H4 (cell line): Measurements from ENCODE around the gene CHST10. TPM values are rescaled to one million over a fixed set of nuclear protein-coding genes. Genes with fewer than 3 reads are reported as not detected.
"Not testable (repeated sequence)": the region's sequence is repeated elsewhere in the genome, so short reads cannot be mapped to it uniquely, and the experiment has no call there.

Source experiments
- DNase-seq: peaks from one replicate; pipeline ENCODE4 v3.0.0-alpha.2; 2015; ENCODE audit warnings: low spot score
- total RNA-seq: library from RNA; depleted of rRNA; stranded (reverse); fragments of >200 nt; shearing (Covaris generic); gene quantifications from 2 replicates; pipeline ENCODE4 v1.2.3, GENCODE V29; 2014; rRNA removed

CHST10 gene, protein sequence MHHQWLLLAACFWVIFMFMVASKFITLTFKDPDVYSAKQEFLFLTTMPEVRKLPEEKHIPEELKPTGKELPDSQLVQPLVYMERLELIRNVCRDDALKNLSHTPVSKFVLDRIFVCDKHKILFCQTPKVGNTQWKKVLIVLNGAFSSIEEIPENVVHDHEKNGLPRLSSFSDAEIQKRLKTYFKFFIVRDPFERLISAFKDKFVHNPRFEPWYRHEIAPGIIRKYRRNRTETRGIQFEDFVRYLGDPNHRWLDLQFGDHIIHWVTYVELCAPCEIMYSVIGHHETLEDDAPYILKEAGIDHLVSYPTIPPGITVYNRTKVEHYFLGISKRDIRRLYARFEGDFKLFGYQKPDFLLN
- total RNA-seq: 13.4 and 14.9 TPM in 2 replicates

DNA sequence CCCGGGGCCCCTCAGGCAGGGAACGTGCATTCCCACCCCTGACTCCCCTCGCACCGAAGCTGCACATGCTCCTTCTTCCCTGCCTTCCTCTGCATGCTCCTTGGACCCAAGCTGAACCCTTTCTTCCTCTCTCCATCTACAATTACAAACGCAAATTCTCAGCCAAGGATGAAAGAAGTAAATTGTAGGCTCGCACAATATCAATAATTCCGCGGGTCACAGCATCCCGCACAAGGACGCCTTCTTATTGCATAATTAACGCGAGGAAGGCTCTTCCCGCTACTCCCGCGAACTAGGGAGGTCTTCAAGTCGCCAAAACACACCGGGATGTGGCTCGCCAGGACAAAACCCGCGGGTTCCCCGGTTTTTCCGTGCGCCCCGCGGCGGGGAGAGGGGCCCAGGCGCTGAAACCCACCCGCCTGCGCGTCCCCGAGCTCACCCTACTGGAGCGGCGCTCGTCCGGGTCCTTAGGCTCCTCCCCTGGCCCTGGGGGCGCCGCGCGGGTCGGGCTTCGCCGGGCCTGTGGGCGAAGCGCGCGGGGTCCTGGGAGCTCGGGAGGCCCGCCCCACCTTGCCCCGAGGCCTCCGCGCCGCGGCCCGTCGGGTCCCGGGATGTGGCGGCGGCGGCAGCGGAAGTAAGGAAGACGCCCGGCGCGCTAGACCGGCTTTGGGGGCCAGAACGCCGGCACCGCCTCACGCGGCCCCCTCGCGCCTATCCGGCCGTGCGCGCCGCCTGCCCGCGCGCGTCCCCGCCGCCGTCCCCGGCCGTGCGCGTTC is at the start of gene CHST10:
Gene CHST10 (minus strand): TSS at position 734 of the 776 bp plus-strand sequence. CDS start 10,993 bp downstream, outside the sequence.
- DNase-seq: no peak

DNA sequence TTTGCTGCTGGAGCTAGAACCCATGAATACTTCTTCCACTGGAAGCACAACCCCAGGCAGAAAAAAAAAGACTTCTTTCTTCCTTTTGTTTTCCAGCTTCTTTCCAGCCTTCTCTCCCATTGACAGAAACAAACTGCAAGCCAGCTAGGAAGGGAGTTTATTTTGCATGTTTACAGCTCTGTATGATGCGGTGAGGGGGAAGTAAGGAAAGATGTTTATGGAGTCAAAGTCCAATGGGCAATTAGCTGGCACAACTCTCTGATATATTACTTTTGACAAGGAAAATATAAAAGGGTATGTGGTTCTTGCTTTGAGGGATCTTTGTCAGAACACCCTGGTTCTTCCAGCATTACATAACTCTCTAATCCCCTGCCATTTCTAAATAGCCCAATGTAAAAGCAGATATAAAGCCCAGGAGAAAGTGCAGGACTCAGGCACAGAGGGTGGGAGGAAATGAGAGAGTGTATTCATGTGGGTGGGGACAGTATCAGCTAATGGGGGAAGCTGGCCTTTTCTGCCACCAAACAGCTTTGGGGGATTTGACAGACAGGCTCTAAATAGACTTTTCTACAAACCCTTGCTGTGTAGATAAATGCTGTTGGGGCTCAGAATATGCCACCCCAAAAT is 43.5 kb upstream of the CHST10 start:
- DNase-seq: no peak

DNA sequence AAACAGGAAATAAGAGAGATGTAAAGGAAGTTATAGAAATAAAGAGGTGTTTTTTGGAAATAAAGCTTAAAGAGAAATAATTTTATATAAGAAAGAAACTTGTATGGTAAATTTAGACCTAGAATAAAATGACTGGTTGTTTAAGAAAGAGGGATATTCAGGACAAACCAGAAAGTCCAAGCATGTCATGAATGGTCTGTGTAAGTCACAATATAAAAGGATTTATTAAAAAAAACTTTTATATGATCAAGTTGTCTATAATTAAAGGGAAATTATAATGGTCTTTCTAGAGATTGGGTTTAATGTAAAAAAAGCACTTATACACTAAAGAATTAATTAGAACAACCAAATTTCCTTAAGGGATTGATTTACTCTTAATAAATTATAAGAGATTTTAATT is 38.9 kb upstream of the CHST10 start:
- not testable (repeated sequence) for DNase-seq

DNA sequence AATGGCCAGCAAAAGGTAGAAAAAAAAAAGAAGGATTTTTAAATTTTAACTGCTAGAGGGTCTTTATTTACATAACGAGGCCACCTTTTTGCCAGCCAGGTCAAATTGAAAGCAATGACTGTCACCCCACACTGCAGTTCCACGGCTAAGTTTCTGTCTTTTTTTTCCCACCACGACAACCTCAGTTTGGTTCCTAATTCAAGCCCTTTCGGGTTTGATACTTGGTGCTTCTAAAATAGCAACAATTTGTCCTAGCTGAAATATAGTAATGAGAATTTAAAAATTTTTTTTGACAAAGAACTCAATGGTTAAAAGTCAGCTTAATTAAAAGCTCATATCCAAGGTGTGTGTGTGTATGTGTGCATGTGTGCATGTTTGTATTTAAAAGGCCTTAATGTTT is 36.4 kb upstream of the CHST10 start:
- DNase-seq: no peak

DNA sequence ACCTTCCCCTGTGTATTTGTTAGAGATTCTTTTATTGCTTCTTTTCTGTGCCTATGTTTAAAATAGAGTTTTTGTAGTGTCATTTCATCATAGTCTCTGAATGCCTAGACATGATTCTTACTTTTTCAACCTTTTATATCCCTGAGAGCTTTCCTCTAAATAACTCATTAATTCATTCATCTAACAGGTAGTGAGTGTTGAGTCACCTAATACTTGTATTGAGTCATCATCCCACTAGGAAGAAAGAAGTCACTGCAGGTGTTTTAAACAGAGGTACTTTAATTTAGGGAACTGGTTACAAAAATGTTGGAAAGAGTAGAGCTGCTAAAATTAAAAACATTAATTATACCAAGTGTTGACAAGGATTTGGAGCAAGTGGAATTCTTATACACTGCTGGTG is 34.3 kb upstream of the CHST10 start:
- DNase-seq: no peak

DNA sequence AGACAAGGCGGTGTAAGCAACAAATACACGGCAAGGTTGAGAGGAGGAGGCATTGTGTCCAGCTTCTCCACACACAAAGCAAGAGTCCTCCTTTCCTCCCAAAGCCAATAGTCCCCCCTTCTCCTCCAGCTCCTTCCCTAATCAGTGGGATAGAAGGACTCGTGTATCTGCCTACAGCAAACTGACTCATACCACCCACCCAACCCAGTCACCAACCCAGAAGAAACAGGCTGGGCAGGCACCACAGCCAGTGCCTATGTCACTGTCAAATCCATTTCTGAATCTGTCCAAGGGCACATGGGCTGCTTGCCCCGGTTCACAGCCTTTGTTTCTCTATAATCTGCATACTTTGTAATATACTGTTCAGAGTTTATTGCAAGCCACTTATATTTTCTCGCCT is 33.6 kb upstream of the CHST10 start:
- DNase-seq: no peak

DNA sequence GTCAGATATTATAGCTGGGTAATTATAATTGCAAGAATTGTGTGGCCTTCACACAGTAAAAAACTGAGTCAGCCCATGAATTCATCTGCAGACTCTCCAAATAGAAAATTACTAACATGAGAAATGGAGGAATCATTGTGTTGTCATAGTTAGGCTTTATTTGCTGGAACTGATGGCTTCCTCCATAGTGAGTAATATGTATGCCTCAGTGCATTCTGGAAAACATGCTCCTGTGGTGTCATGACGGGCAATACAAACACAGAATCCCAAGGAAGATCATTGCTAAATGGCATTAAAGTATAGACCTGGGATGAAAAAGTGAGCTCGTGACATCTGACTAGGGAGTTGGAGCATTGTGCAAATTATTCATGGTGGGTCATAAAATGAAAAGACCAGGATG is 29.2 kb upstream of the CHST10 start:
- DNase-seq: no peak

DNA sequence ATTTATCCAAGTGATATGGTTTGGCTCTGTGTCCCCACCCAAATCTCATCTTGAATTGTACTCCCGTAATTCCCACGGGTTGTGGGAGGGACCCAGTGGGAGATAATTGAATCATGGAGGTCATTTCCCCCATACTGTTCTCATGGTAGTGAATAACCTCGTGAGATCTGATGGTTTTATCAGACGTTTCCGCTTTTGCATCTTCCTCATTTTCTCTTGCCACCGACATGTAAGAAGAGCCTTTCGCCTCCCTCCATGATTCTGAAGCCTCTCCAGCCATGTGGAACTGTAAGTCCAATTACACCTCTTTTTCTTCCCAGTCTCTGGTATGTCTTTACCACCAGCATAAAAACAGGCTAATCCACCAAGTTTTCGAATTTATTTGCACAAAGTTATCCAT is 20.3 kb upstream of the CHST10 start:
- DNase-seq: no peak

DNA sequence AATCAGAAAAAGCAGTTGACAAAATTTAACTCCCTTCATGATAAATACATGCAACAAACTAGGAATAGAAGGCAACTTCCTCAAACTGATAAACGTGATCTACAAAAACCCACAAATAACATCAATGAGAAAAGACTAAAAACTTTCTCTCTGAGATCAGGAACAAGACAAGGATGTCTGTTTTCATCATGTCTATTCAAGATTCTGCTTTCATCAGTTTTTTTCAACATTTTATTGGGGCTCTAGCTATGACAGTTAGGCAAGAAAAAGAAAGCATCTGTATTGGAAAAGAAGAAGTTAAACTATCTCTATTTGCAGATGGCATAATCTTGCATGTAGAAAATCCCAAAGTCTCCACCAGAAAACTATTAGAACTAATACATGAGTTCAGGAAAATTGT is 12.3 kb upstream of the CHST10 start:
- DNase-seq: no peak

DNA sequence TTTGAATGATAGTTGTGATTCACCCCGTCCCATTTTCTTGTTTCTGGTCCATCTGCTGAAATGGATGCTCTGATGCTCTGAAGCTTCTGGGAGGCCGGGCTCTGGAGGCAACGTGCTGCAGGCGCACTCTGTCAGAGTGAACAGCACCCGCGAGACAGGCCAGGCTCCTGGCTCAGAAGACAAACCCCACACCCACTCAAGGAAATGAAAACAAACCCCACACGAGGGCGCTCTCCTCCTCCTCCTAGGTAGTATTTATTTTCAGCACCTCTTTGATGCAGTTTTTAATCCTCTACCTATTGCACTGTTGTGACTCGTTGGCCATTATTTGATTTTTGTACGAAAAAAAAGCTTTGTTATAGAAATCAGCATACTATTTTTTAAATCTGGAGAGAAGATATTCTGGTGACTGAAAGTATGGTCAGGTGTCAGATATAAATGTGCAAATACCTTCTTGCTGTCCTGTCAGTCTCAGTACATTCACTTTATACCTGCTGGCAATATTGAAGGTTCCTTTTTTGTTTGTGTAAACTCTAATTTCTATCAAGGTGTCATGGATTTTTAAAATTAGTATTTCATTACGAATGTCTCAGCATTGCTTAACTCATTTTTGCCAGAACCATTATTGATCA is 10.3 kb upstream of the CHST10 start:
- peak; percentile 31 for DNase-seq

DNA sequence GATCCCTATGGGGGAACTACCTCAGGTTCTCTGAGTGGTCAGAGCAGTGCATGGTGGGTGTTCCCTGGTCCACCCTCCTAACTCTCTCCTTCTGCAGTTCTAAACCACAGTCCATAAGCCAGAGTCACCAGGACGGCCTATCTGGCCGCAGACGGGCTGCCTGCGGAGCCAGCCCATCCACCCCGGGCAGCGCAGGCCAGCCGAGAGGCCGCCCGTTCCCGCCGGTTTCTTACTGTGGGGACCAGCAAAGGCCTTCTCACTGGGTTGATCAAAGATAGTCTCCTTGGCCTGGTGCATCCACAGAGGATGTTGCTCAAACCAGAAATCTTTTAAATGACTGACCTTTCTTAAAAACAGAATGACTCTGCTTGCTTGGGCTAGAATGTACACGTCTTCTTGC is 9.6 kb upstream of the CHST10 start:
- no peak for DNase-seq

DNA sequence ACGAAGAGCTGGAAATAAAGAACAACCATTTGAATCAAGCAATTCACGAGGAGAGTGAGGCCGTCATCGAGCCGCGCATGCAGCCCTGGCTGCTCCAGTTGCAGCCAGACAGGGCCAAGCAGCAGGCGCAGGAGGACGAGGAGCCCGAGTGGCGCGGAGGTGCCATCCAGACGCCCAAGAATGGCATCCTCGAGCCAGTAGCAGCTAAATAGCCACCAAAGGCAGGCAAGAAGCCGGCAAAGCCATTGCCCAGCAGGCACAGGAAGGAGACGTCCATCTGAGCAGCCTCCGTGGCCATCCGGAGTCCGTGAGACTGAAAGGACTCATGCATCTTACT is 8.9 kb upstream of the CHST10 start:
- no peak for DNase-seq

DNA sequence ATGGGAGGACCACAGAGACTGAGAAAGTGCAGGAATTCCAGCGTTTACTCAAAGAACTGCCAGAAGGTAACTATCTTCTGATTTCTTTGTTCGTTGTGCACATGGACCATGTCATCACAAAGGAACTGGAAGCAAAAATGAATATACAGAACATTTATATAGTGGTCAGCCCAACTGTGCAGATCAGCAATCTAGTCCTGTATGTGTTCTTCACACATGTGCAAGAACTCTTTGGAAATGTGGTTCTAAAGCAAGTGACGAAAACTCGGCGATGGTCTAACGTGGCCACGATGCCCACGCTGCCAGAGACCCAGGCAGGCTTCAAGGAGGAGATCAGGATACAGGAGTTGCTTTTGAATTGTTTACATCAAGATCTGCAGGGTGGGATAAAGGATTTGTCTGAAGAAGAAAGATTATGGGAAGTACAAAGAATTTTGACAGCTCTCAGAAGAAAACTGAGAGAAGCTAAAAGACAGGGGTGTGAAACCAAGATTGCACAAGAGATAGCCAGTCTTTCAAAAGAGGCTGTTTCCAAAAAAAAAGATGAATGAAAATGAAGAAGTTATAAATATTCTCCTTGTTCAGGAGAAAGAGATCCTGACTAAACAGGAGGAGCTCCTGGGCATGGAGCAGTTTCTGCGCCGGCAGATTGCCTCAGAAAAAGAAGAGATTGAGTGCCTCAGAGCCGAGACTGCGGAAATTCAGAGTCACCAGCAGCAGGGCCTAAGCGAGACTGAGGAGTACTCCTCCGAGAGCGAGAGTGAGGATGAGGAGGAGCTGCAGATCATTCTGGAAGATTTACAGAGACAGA is 8.3 kb upstream of the CHST10 start:
- no peak for DNase-seq

DNA sequence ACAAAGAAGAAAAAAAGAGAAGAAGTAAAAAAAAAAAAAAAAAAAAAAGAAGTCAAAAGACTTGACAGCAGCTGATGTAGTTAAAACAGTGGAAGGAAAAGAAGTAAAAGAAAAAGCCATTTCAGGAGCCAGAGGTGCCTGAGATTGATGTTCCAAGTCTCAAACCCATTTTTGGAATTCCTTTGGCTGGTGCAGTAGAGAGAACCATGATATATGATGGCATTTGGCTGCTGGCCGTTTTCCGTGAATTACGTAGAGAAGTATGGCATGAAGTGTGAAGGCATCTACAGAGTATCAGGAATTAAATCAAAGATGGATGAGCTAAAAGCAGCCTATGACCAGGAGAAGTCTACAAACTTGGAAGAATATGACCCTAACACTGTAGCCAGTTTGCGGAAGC is 7.6 kb upstream of the CHST10 start:
- DNase-seq: no peak

DNA sequence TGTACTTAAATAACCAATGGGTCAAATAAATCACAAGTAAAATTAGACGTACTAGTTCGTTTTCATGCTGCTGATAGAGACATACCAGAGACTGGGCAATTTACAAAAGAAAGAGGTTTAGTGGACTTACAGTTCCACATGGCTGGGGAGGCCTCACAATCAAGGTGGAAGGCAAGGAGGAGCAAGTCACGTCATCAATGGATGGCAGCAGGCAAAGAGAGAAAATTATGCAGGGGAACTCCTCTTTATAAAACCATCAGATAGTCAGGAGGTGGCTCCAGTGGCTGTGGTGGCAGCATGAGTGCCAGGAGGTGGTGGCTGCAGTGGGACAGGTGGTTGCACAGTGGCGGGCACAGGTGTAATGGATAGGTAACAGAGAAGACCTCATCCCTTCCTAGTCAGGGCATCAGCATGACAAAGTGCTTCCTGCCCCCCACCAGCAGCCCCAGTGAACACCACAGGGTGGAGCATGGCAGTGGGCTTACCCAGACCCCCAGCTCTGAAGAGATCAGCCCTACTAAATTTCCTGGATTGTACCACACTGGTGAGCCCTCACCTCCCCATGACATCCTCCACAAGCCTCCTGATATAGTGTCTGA is 6.9 kb upstream of the CHST10 start:
- DNase-seq: no peak

DNA sequence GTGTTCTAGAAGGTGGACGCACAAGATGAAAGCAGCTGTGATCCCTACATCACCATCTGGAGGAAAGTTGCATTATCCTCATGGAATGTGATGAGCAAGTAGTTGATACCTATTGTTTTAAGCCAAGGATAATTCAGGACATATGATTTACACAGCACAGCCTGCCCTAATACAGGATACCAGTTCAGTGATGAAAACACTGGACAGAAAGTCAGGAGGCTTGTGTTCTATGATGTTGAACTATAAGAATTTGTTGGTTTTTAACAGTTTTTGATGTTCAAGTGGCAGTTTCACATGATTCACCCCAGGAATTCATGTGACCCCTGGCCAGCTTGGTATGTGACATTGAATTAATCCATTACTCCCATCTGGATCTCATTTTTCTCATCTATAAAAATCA is 6.2 kb upstream of the CHST10 start:
- no peak for DNase-seq

DNA sequence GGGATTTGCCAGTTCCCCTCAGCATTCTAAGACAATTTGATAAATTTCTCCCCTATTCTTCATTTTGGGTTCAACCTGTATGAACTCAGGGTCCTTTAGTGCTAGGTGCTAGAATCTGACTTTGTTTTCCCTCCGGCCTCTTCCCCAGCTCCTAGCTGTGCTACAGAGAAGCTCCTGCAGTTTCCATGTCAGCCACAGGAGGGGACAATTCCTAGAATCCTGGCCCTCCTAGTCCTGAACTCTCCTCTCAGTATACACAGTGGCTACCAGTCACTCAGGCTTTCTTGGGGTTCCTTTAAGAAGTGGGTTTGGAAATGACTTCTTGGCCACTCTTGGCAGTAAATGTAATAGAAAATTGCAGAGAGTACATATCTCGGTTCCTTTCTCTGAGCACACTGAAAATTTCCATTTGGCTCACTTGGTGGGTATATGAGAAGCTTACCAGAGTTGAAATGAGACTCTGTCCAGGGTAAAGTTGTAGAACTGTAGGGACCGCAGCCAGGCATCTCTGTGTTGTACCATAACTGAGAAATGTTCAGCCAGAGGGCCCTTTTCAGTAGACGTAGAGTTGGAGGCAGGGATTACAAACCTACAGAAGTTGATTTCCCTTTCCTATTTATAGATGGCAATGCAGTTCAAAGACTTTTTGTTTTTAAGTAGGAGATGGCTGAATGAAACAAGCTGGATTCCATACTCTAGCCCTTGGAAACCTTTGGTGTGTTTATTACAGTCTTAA is 5.0 kb upstream of the CHST10 start:
- DNase-seq: no peak

DNA sequence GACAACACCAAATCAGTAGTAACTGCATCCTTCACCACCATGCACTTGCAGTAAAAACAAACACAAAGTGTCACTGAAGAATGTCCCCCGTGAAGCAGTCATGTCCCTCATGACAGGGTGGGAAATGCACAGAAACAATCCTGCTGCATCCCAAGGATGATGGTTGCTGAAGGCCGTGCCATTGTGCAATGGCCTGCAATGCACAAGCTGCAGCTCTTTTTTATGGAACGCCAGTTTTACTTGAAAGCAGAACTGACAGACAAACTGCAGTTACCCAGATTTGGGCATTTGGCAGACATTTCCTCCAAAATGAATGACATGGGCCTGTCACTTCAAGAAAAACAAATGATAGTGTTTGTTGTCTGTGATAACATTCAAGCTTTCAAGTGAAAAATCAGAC is 2.4 kb upstream of the CHST10 start:
- DNase-seq: no peak

DNA sequence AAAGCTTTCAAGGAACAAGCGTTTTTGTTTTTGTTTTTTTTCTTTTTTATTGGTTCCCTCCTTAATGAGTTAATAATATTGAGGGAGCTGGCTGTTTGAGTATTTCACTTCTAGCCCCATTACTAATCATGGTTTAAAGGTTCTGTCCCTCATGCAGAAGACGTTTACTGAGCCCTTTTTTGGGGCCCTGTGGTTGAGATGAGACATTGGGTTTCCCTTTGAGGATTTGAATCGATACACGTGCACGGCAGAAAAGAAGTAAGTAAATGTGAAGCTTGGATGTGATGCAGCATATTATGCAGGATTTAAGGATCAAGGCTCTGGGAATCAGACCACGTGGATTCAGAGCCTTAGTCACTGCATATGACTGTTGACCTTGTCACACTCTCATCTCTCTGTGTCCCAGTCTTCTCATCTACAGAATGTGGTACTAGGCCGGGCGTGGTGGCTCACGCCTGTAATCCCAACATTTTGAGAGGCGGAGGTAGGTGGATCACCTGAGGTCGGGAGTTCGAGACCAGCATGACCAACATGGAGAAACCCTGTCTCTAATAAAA is 1.0 kb upstream of the CHST10 start:
- no peak for DNase-seq

DNA sequence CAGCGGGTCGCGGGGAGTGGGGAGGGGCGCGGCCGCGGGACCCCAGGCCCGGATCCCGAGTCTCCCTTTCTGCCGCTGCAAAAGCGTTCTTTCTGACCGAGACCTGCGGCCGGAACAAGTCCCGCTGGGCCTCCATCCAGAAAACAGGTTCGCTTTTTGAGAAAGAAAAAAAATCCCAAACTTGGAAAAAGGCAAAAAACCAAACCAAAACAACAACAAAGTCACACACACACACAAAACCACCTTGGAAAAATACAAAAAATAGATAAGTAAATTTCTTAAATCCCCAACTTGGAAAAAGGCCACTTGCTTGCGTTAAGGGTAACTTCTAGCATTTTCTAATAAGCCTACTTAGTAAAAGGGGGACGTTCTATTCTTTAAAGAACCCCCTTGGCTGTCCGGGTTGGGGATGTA is 250 bp upstream of the CHST10 start:
- no peak for DNase-seq
